Activated CD4-positive, alpha-beta T cell treated with anti-CD3 and anti-CD28 coated beads, Interleukin-2, amount 50 U/mL, for 1 hour (primary cell): ENCODE results near the gene RAG2.

Source experiments
- DNase-seq: peaks from one replicate; pipeline ENCODE4 v3.0.0-alpha.2; 2020

RAG2 gene

DNA sequence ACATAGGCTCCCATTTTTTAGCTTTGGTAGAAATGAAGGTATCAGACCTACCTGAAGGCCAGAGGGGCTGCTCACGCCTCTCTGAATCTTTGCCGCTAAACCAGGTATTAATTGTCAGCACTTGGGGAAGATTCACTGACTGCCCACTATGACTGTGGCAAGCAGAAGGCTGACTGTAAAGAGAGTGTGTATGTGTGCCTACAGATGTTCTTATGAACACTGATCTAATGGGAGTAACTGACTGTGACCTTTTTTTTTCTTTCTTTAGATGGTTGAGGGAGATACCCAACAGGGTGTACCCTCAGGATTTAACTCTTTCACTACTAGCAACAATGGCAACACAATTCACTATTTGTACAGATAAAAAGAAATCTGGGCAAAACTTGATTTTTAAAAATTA is at the start of gene RAG2:
Gene RAG2, minus strand, starts transcription at position 186 of the 400 bp plus-strand sequence. CDS start 4,068 bp downstream, outside the sequence.
- DNase-seq: no peak

DNA sequence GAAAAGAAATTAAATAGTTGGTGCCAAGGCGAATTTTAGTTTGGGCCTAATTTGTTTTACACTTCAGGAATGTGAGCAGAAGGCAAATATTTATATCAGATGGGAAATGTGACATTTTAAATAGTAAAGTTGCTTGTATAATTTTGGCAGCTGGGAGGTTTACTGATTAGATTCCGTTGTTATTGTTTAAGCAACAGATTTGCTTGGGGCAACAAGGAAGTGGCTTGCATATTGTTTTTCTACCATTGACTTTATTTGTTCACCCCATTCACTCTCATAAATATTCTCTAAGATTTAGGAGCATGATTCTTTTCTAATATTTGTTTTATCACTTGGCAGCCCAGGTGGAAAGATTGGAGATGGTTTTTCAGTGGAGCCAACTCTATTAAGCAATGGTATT is 40.5 kb upstream of the RAG2 start:
- DNase-seq: no peak

DNA sequence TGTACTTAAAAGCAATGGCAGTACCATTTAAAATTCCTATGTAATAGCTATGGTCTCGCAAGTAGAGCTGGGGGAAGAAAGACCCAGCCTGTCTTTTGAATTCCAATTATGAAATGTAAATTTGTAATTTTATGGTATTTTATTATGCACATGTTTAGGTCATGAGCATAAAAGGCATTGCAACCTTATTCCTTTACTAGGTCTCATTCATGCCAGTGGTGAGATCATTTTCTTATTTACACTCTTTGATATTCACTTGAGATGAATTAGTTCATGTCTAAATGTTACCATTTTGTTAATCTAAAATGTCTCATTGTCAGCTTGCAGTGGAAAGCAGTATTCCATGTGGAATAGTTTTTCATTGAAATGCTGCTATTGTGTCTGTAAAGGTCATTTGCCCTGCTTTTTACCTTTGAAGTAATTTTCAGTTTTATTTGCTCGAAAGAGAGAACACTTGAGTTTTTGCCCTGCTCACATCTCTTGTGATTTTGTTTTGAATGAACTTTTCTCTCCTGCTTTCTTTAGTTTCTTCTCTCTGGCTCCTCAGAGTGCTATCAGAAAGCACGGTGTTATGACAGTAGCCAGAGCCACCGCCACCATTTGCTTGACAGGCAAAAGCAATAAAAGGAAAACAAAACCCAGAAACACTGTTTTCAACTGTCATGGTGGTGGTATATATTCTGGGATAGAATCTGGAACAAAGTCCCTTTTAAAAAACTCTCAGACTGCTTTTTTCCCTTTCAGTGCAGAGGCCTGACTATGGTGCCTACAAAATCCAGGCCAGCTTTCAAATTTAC is 37.2 kb upstream of the RAG2 start:
- DNase-seq: no peak

DNA sequence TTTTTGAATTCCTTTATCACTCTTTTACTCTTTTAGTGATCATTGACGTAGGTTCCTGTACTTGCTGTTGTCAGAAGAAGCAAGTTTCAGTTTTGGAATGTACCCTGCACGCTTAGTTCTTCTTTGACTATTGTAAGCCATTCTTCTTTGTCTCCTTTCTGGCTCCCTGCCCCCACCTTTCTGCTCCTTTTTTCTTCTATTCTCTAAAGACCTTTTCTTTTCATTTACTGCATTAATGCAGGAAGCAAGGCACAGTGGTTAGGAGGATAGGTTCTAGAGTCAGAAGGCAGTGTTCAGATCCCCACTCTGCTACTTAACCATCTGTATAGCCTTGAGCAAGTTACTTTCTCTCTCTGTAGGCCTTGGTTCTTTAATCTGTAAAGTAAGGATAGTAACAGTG is 33.7 kb upstream of the RAG2 start:
- no peak for DNase-seq

DNA sequence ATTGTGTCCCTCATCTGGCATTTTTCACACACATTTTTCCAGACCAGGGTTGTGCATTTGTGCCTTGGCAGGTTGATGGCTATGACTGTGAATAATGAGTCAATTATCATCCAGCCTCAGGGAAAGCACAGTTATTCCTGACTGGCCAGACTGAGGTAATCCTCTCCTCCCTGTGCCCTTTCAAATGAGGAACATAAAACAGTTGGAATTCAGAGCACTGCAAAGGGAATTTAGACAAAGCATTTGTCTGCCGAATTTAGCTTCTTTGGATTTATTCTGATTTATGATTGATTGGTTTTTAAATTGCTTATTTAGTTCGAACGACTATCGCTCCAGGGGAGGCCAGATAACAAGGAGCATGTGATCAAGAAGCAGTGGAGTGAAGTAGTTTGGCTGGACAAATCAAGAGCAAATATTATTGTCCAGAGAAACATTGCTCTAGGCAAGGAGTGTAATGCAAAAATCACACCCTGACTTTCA is 30.8 kb upstream of the RAG2 start:
- DNase-seq: no peak

DNA sequence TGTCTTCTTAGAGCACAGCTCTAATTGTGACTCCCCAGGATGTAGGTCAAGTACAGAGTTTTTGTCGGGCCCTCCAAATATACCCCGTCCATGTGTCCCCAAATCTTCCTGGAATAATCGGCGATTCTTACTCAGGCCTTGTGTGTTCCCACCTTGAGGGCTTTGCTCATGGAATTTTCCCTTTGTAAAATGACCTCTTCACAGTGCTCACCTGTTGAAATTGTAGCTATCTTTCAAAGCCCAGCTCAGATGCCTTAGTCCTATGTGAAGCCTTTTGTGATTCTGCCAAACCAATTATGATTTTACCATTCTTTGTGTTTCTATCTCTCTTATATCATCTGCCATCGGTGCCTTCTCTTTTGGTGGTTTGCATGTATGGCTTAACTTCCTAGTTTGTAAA is 30.1 kb upstream of the RAG2 start:
- no peak for DNase-seq

DNA sequence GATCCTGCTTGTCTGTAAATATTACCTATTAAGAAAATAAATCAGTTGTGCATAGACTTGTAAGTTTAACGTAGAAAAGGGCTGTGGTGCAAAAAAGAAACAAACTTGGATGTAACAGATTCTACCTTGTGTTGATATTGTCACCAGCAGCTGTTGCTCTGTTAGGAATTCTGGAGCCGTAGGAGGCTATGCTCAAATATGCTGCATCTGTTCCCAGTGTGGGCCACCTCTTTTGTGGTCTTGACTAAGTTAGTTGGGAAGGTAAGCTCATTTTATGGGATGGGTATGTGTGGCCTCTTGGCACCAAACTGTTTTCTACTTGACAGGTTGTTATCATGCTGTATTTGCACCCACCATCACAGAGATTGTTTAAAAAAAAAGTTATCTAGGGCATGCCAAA is 29.4 kb upstream of the RAG2 start:
- DNase-seq: no peak

DNA sequence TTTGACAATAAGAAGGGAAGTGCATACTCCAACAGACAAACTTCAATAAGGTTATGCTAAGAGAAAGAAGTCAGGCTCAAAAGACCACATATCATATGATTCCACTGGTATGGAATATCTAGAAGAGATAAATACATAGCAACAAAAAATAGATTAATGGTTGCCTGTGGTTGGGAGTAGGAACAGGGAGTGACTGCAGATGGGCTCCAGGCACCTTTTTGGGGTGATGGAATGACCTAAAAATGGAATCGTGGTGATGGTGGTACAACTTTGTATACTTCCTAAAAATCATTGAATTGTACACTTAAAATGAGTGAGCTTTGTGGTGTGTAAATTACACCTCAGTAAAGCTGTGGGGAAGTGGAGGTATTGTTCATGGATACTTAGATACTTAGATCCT is 29.0 kb upstream of the RAG2 start:
- no peak for DNase-seq

DNA sequence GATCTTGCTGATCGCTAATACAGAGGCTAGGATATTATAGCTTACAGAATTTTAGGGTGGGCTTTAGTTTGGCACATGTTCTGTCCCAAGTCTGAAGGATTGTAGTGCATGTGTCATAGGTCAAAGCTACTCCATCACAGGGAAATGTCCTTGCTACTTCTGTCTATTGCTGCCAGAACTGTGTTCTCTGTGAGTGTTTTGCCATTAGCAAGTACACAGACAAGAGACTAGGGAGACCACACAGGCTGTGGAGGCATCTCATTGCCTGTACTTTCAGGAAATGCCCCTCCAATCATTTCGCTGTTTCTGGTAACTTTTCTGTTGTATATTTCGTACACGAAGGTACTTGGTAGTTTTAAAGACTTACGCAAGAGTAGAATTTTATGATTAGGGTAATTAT is 25.5 kb upstream of the RAG2 start:
- no peak for DNase-seq

DNA sequence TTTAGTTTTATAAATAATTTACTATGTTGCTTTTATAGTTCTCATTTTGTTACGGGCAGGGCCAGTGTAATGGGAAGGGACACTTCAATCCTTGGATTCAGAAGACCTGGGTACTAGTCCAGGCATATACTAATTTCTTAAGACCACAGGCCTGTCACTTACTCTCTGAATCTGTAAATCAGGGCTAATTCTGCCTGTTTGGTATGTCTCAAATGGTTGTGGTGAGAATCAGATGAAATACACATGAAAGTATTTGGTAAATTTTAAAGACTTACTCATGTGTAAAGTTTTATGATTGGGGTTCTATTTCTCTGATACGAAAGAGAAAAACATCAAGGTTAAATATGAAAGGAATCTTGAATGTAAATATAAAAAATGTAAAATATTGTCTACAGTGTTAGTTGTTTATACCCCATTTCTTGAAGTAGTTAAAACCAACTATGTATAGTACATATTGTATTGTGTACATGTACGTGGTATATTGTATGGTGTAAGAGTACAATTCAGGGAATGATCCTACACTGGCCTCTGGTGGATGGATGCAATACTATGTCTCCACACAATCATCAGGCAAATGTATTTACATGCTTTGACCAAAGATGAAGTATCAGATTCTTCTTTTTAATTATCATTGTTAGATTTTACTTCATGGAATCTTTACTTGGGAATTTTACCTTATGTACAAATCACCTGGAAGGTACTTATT is 24.5 kb upstream of the RAG2 start:
- DNase-seq: no peak

DNA sequence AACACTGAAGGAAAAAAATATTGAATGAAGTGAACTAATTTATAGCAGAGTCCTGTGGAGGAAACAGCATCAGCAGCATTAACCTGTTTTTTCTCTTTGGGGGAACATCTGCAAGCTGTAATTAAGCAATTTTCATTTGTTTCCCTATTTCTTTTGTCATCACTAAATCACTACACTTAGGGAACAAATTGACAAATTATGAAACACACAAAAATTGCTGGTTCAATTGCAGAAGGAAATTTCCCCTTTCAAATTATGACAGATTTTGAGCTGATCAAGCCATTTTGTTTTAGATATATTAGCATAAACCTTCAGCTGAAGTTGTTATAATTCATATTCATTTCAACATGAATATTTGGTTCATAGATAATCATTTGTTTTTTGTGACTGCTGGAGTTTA is 22.2 kb upstream of the RAG2 start:
- DNase-seq: no peak

DNA sequence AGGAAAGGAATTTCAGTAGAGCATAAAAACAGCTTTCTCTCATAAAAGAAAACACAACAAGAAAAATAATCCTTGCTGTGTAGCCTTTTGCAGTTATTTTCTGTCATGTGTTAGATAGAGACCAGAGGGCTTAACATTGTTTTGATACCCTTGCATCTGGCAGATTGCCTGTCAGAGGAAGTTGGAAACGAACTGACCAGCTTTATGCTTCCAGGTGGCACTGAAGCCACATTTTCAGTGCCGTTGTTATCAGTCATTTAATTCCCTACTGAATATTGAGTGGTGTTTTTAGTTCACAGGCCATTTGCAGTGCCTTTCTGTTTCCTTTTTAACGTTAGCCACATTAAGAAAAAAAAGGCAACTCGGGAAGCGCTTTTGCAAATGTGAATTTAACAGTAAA is 21.5 kb upstream of the RAG2 start:
- DNase-seq: no peak

DNA sequence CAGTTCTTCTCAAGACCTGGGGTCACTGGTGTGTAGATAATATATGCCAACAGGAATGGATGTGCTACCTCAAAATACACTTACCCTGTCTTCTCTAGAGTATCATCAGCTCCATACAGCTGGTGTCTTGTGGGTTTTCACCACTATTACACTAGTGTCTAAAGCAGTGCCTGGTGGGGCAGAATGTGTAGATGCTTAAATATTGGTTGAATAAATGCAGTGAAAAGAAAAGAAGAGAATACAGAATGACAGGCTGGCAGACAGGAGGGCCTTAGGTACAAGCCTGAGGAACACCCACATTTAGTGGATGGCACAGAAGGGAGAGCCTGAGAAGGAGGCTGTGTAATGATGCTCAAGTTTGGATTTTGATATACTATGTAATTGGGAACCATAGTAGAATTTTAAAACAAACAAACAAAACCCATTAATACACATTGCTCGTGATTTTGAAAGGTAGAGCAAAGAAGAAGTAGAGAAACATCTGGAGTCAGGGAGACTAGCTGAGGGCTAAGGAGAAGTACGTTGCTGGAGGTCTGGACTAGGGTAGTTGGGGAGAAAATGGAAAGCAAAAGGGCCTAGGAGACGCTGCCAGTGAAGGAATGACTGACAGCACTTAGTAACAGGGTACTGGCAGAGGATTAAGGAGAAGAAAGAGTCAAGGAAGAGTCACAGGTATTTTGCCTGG is 20.5 kb upstream of the RAG2 start:
- DNase-seq: no peak

DNA sequence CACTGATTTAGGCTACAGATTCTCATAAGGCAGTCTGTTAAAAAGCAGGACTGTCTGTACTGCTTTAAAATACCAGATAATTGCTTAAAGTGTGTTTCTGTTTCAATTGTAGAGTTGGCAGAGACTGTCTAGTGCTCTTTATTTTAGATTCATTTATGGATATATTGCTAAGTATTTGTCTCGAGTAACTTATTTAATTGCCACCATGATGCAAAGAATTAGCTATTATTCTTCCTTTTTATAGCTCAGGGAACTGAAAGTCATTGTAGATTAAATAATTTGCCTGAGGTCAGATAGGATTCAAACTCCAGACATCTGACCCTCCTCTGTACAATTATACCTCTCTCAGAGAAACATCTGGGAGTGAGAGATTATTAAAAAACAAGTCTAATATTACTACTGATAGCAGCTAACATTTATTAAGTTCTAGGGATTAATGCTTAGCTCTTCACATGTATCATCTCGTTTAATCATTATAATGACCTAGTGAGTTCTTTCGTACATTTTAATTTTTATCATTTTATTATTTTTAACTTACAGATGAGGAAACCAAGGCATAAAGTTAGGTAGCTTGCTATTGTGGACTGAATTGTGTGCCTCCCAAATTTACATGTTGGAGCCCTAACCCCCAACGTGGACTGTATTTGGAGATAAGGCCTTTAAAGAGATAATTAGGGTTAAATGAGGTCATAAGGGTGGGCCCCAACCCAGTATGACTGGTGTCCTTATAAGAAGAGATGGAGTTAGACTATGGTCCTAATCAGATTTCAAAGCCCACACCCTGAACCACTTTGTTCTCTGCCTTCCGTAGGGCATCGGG is 19.7 kb upstream of the RAG2 start:
- DNase-seq: no peak

DNA sequence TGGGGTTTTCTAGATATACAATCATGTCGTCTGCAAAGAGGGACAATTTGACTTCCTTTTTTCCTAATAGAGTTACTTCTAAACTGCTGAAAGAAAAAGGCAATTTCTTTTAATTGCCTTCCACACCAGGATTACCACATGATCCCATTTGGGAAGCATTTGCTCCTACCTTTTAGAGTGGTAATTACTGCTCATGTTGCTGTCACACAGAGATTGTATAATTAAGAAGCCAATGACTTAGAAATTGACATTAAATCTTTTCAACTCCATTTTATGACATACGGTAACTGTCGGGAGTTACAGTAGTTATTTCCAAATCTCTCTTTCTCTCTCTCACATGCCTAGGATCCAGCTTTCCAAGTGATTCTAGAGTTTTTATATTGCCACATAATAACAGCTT is 17.8 kb upstream of the RAG2 start:
- DNase-seq: no peak

DNA sequence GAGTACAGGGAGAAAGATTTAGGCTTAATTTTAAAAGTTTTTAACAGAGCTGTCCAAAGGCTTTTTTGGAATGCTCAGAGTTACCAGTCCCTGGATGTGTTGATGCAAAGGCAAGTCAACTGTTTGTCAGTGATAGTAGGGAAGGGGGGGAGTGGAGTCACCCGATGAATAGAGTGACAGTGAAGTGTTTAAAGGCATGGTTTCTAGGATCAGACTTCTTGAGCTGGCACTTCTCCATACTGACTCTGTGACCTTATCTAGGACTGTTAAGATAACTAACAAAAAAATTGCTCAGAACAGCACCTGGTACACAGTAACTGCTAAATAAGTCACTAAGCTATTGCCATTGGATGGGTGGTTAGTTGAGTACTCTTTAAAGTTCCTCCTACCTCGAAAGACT is 11.3 kb upstream of the RAG2 start:
- DNase-seq: no peak

DNA sequence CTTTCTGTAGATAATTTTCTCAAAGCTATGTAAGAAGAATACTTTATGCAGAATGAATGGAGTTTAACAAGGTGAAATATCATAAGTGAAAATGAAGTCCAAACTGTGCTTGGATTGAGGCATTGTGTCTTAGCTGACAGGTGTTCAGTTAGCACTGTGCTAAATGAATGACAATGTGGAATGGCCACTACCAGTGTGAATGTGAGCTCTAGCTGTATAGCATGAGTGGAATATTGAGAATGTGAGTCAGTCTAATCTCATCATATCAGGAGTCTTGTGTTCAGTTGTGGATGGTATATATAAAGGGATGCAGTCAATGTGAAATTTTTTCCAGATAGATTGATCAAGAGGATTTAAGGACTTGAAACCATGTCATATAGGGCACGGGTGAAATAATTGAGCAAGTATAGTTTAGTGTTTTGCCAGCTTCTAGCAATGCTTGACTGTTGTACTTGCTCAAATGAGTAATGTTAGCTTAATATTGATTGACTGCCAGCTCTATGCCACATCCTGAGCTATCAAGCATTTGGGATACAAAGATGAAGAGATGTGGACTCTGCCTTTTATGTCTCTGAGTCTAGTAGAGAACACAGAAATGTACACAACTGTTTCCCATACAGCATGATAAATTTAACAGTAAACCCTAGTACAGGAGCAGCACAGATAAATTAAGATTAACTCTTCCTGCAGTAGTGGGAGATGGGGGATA is 10.6 kb upstream of the RAG2 start:
- DNase-seq: no peak

DNA sequence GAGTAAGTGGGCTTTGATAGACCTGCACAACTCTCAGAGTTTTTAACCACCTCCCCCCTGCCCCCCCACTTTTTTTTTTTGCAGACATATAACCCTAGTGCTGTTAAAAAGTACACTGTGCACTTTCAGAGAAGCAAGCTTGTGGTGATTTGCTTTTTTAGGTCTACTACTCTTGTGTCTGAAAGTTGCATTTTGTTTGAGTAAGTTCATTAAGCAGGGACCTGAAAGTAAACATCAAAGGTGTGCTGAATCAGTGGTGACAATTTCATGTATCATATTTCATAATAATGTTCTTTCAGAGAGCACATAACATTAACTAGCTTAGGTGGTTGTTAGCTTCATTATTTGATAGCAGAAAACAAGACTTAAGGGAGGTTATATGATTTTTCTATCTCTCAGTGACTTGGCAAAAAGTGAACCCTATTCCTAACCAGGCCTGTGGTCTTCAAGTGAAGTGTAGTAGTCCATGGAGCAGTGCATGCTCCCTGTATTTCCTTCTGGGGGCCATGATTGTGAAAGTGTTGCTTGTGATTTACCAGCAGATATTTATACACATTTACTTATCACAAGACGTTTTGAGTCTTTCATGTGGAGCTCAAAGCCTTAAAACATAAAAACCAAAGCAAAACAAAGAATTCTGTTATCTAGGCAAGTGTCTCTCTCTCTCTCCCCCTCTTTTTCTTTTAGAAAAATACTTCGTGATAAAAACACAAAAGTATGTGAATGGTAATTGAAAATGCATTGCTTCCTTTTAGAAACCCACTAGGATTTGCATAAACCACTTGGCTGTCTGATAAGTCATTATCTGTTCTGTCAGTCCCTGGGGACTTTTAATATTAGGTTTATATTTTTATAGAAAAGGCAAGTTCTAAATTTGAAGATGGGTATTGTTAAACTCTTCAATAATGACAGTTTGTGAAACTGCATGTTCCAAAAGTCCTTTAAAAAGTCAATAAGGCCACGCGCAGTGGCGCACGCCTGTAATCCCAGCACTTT is 7.5 kb upstream of the RAG2 start:
- no peak for DNase-seq

DNA sequence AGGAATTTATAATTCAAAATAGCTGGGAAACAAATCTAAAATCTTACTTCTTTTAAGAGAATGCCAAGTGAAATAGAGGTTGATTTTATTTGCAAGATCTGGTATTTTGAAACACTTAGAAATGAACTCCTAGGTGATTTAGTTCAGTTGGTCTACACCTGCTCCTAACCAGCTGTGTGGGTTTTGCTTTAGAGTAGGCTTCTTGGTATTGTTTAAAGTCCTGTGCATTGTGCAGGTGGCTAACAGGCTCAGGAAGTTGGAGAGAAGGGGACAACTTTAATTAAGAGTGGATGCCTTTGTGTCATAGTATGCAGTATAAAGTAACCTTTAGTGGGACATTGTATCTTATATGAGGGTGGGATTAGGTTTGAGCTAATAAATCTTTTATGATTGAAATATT is 4.1 kb upstream of the RAG2 start:
- no peak for DNase-seq

DNA sequence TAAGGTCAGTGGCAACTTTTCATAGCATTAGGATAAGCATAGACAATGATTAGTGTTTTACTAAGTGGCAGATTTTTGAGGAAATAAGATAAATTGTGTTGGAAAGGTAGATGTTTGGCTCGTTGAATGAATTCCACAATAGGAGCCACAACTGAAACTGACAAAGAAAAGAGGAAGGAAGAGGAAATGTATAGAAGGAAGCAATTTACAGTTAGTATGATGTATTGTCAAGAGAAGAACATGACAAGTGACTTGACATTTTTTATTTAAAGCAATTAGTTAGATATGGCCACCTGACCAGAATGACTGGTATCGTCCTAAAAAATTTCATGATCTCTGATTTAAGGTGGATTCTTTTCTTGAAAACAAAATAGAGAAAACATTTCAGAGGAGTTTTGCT is 3.1 kb upstream of the RAG2 start:
- DNase-seq: no peak

DNA sequence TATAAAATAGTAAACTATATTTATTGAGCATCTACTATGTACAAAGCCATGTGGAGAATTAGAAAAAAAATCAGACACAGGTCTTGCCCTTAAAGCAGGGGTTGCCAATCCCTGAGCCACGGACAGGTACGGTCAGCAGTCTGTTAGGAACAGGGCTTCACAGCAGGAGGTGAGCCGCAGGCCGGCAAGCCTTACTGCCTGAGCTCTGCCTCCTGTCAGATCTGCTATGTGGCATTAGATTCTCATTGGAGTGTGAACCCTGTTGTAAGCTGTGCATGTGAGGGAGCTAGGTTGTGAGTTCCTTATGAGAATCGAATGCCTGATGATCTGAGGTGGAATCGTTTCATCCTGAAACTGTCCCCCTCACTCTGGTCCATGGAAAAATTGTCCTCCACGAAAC is 2.1 kb upstream of the RAG2 start:
- no peak for DNase-seq
